Peyer's patch (tissue), 4 donors: Measurements from ENCODE around the gene SLC25A21.

ENCODE experiments used
- POLR2A ChIP-seq, 2 donors: fragments of 450-650 bp; IDR thresholded peaks; one replicate each; pipeline ENCODE4 v1.5.1; 2017; ENCODE audit warnings: antibody characterized with exemption in 2 of 2, mild to moderate bottlenecking in 2 of 2, moderate library complexity in 2 of 2
- TF ChIP-seq, protein P1 (sequence below), 6 experiments: fragments of 450-650 bp in 4 of 6; fragments of 200-600 bp in 2 of 6; sonication (generic) in 1 of 6; IDR thresholded peaks; one replicate each; pipeline ENCODE4 v1.5.1; 2017 to 2019; ENCODE audit warnings: antibody characterized with exemption in 6 of 6, mild to moderate bottlenecking in 3 of 6, moderate library complexity in 1 of 6

DNA sequence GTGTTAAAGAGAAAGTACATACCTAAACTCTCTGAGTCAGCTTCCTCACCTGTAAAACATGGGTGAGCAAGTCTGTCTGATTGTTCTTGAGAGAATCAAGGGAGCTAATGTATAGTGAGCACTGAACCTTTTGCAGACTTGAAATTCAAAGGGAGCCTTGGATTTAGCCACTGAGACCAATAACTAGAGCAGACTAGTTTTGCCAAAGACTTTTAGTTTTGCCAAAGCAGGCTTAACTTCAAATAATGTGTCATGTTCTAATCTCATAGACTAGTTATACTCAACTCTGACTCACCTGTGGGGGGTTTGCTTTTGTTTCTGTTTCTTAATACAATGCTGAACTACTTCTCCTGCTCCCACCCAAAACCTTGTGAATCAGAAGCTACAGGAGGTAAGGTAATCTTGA is 123.7 kb downstream of the SLC25A21 start:
- TF ChIP-seq, protein P1, sequence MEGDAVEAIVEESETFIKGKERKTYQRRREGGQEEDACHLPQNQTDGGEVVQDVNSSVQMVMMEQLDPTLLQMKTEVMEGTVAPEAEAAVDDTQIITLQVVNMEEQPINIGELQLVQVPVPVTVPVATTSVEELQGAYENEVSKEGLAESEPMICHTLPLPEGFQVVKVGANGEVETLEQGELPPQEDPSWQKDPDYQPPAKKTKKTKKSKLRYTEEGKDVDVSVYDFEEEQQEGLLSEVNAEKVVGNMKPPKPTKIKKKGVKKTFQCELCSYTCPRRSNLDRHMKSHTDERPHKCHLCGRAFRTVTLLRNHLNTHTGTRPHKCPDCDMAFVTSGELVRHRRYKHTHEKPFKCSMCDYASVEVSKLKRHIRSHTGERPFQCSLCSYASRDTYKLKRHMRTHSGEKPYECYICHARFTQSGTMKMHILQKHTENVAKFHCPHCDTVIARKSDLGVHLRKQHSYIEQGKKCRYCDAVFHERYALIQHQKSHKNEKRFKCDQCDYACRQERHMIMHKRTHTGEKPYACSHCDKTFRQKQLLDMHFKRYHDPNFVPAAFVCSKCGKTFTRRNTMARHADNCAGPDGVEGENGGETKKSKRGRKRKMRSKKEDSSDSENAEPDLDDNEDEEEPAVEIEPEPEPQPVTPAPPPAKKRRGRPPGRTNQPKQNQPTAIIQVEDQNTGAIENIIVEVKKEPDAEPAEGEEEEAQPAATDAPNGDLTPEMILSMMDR (IDR thresholded peaks at IDR 0.05), result no peak
- TF ChIP-seq POLR2A (IDR thresholded peaks at IDR 0.05), result no peak
